Activated T-cell treated with anti-CD3 and anti-CD28 coated beads, Interleukin-2, amount 50 U/mL, for 1 hour (primary cell): ENCODE measurements around the gene CLASP1.
"Not testable (repeated sequence)": the region's sequence is repeated elsewhere in the genome, so short reads cannot be mapped to it uniquely, and the experiment has no call there.

Experiments used
- DNase-seq: peaks from one replicate; pipeline ENCODE4 v3.0.0-alpha.2; 2020

CLASP1 gene

GRCh38 chr2:121649149-121649595 lies at the start of gene CLASP1:
Gene CLASP1 (minus strand): TSS chr2:121649462. CDS start chr2:121605895, 43,567 bp downstream.
- no peak for DNase-seq

GRCh38 chr2:121698318-121698930 lies 49.2 kb upstream of the CLASP1 start:
- peak; percentile 20 for DNase-seq

GRCh38 chr2:121697108-121697631 lies 47.9 kb upstream of the CLASP1 start:
- no peak for DNase-seq

GRCh38 chr2:121696410-121696930 lies 47.2 kb upstream of the CLASP1 start:
- no peak for DNase-seq

- no peak for DNase-seq
Observed at GRCh38 chr2:121695171-121695451, 45.8 kb upstream of the CLASP1 start.

GRCh38 chr2:121694398-121695170 lies 45.3 kb upstream of the CLASP1 start:
- no peak for DNase-seq

GRCh38 chr2:121690572-121690971 lies 41.3 kb upstream of the CLASP1 start:
- DNase-seq: not testable (repeated sequence)

GRCh38 chr2:121690095-121690494 lies 40.8 kb upstream of the CLASP1 start:
- no peak for DNase-seq

GRCh38 chr2:121689356-121689755 lies 40.1 kb upstream of the CLASP1 start:
- DNase-seq: no peak

- DNase-seq: no peak
Observed at GRCh38 chr2:121688820-121689219, 39.6 kb upstream of the CLASP1 start.

- DNase-seq: no peak
Observed at GRCh38 chr2:121686902-121687301, 37.6 kb upstream of the CLASP1 start.

GRCh38 chr2:121686218-121686617 lies 37.0 kb upstream of the CLASP1 start:
- DNase-seq: no peak

- no peak for DNase-seq
Observed at GRCh38 chr2:121682396-121683298, 33.4 kb upstream of the CLASP1 start.

- DNase-seq: no peak
Observed at GRCh38 chr2:121677855-121678254, 28.6 kb upstream of the CLASP1 start.

- not testable (repeated sequence) for DNase-seq
Observed at GRCh38 chr2:121671621-121672020, 22.4 kb upstream of the CLASP1 start.

- DNase-seq: no peak
Observed at GRCh38 chr2:121670181-121670580, 20.9 kb upstream of the CLASP1 start.

- DNase-seq: no peak
Observed at GRCh38 chr2:121667618-121668017, 18.4 kb upstream of the CLASP1 start.

GRCh38 chr2:121666042-121666441 lies 16.8 kb upstream of the CLASP1 start:
- DNase-seq: no peak

- DNase-seq: no peak
Observed at GRCh38 chr2:121665504-121665903, 16.2 kb upstream of the CLASP1 start.

- no peak for DNase-seq
Observed at GRCh38 chr2:121664713-121665112, 15.5 kb upstream of the CLASP1 start.

- no peak for DNase-seq
Observed at GRCh38 chr2:121664086-121664485, 14.8 kb upstream of the CLASP1 start.

GRCh38 chr2:121663434-121663833 lies 14.2 kb upstream of the CLASP1 start:
- no peak for DNase-seq

- DNase-seq: no peak
Observed at GRCh38 chr2:121662656-121663055, 13.4 kb upstream of the CLASP1 start.
